AML-193 (cell line): Measurements from ENCODE around the gene CEP85.
A peak's percentile ranks its signal among the peaks of the same experiment; 100 is the strongest.

Experiments
- DNase-seq, 2 experiments: peaks; one replicate each; lab custom pipeline; 2025; lab: John Stamatoyannopoulos, UW

Gene CEP85, protein sequence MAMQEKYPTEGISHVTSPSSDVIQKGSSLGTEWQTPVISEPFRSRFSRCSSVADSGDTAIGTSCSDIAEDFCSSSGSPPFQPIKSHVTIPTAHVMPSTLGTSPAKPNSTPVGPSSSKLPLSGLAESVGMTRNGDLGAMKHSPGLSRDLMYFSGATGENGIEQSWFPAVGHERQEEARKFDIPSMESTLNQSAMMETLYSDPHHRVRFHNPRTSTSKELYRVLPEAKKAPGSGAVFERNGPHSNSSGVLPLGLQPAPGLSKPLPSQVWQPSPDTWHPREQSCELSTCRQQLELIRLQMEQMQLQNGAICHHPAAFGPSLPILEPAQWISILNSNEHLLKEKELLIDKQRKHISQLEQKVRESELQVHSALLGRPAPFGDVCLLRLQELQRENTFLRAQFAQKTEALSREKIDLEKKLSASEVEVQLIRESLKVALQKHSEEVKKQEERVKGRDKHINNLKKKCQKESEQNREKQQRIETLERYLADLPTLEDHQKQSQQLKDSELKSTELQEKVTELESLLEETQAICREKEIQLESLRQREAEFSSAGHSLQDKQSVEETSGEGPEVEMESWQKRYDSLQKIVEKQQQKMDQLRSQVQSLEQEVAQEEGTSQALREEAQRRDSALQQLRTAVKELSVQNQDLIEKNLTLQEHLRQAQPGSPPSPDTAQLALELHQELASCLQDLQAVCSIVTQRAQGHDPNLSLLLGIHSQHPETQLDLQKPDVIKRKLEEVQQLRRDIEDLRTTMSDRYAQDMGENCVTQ

GRCh38 chr1:26233903-26234643, at the start of gene CEP85:
Gene CEP85 (plus strand): TSS chr1:26234200. CDS start chr1:26239784, 5,584 bp downstream.
- DNase-seq, result peak; percentile 92 to 94

DNA sequence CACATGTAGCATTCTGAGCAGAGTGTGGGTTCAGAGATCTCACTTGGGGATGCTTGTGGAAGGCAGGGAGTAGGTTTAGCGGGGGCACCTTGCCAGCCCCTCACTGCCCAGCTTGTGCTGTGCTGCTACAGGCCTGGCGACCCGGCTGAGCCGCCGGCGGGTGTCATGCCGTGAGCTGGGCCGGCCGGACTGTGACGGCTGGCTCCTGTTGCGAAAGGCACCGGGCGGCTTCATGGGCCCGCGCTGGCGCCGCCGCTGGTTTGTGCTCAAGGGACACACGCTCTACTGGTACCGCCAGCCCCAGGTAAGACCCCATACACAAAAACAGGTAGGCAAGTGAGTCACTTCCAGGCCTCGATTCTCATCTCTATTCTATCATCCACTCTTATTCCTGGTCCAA, 49.1 kb upstream of the CEP85 start:
- DNase-seq, result no peak

- DNase-seq, result no peak
These were observed 46.1 kb upstream of the CEP85 start for GRCh38 chr1:26187882-26188281.

DNA sequence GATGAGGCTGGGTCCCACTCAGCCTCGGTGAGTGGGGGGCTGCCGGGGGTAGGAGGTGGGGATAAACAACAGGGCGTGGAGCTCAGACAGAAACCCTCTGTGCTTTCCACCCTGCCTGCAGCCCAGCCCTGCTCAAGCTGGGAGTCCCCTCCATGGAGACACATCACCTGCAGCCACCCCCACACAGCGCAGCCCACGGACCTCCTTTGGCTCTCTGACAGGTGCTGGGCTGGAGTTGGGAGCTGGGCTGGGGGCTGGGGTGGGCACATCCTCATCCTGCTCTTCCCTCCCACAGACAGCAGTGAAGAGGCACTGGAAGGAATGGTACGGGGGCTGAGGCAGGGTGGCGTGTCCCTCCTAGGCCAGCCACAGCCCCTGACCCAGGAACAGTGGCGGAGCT, 45.5 kb upstream of the CEP85 start:
- DNase-seq, result no peak

GRCh38 chr1:26189331-26189730, 44.7 kb upstream of the CEP85 start:
- no peak for DNase-seq

- DNase-seq, result no peak
These were observed 44.2 kb upstream of the CEP85 start for GRCh38 chr1:26189751-26190275.

GRCh38 chr1:26190373-26190987, 43.5 kb upstream of the CEP85 start, which contains the start of gene CATSPER4:
Gene CATSPER4 (plus strand): TSS chr1:26190602. CDS start chr1:26190628, 26 bp downstream.
- DNase-seq, result no peak

DNA sequence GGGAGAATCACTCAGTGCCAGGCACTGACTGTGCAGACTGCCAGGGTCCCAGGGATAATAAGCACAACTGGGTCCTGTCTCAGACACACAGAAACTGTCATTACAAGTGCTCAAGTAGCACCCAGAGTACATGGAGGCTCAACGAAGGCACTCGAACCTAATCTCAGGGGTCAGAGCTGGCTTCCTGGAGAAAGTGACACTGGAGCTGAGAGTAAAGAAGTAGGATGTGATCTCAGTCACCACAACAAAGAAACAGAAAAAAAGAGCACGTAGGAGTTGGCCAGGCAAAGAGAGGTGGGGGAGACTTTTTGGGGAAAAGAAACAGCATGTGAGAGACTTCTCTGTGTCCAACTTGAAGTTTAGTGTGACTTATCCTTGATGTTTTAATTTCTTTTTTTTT, 42.3 kb upstream of the CEP85 start:
- no peak for DNase-seq

GRCh38 chr1:26195805-26196204, 38.2 kb upstream of the CEP85 start:
- no peak for DNase-seq

DNA sequence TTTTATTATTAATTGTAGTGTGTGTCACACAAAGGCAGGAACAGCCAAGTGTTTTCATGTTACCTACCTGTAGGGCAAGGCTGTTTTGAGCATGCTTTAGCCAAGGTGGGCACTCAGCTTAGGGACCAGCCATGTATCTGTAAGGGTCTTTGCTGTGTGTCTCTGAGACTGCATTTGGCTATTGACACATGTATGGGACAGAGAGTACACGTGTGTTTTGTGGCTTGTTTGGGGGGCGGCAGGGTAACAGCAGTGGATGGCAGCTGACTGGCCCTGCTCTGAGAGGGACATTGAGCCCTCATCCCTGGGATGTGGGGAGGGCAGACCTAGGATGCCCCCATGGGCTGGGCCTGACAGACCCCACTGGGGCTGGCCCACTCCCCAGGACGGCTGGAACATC, 36.7 kb upstream of the CEP85 start:
- DNase-seq, result no peak

GRCh38 chr1:26197813-26198212, 36.2 kb upstream of the CEP85 start:
- no peak for DNase-seq

DNA sequence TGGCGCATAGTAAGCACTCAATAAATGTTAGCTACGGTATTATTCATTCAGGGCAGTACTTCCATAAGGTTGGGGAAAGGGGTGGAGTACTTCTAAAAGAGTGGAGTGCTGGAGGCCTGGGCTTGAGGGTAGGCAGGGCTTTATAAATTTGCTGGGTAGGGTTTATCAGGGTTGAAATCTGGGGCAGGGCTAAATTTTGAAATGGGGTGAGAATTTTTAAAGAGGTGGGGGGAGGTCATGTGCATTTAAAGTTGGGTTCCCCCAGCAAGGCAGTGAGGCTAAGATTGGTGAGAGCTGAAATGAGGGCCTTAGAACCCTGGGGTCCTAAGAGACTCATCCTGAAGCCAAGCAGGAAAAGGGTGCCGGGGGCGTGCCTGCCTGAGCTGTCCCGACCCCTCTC, 33.6 kb upstream of the CEP85 start:
- no peak for DNase-seq

DNA sequence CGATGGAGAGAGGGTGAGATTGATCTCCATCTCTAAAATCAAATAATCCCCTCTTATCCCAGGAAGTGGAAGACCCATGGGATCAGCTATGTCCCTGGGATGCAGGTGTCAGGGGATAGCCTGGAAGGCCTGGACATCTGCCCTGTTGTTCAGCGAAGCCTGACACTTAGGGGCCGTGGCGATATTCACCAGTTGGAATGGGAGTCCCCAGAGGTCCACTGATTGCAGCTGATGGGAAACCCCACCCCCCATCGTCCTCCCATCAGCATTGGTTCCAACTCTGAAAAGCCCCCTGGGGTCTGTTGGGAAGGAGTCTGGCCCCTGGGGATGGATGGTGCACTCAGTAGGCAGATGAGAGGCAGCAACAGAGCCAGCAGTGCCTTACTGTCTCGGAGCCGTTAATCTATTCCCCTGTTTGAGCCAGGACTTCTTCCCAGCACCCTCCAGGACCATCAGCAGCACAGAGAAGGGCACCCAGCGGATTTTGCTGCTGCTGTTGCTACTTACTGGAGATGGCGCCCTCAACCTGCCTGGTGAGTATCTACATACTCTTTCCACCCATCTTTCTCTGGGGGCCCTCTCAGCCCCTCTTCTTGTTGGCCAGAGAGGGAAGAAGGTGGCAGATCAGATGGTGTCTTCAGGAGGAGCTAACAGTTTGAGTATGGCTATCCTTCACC, 30.2 kb upstream of the CEP85 start:
- DNase-seq, result no peak

DNA sequence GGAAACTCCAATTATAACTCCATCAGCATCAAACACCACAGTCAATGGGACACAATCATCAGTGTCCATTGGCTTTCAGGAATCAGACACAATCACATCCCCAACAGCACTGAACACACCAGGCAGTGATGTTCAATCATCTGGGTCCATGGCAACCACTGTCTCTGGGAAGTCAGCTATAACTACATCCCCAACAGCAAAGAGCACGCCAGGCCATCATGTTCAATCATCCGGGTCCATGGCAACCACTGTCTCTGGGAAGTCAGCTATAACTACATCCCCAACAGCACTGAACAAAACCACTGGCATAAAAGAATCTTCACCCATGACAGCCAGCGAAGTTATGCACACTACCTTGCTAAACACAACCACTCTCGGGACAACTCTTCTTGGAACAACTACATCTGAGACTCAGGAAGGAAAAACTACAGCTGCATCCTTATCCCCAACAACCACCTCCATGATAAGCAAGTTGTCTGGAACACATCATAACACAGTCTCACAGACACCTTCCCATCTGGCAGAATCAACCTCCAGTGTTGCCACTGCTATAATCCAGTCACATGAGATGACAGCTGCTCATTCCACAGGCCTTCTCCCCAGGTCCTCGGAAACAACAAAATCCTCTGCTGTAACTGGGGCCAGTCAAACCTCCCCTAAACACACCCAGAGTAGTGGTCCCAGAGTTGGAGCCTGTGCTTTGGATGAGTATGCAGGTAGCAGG, 23.7 kb upstream of the CEP85 start:
- DNase-seq, result no peak

- no peak for DNase-seq
These were observed 21.3 kb upstream of the CEP85 start for GRCh38 chr1:26212726-26213125.

DNA sequence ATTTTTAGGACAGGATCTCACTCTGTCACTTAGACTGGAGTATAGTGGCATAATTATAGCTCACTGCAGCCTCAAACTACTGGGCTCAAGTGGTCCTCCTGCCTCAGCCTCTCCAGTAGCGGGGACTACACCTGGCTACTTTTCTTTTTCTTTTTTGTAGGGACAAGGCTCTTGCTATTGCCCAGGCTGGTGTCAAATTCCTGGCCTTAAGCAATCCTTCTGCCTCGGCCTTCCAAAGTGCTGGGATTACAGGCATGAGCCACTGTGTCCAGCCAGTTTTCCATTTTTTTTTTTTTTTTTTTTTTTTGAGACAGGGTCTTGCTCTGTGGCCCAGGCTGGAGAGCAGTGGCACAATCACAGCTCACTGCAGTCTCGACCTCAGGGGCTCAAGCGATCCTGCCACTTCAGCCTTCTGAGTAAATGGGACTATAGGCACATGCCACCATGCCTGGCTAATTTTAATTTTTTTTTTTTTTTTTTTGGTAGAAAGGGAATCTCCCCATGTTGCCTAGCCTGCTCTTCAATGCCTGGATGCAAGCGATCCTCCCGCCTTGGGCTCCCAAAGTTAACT, 20.6 kb upstream of the CEP85 start:
- DNase-seq, result no peak

DNA sequence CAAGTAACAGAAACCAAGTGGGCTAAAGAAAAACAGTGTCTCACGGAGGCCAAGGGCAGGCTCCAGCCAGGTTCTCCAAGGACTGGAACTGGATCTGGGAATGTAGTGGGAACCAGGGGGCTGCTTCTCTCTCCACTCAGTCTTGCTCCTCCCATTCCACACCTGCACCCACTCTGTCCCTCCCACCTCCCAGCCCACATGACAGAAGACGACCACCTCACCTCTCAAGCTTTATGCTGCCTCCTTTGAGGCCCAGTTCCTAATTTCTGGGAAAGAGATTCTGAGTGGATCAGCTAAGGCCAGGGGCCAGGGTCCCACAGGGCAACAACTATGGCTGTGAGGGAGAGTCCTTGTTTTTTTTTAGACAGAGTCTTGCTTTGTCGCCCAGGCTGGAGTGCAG, 18.8 kb upstream of the CEP85 start:
- no peak for DNase-seq

DNA sequence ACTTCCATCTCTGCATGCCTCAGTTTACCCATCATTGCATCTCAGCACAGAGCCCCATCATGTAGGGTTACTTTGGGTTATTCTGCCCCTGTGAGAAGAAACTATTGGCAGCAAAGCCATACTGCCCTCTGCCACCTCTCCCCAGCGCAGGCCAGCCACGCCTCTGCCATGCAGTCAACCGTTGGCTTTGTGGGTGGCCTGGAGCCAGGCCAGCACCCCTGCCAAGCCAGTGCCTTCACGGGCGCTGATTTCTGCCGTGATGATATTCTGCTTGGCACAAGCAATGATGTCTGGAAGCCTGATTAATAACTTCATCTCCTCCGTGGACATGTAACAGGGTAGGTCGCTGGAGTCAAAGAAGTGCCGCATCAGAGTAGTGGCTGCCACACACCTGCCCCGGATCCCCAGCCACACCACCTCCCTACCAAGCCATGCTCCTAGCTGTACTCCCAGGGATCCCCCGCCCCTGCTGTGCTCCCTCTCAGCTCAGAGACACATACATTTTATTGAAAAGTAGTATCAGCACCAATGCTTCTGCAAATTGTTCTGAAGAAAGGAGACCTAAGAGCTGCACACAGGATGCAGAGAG, 15.0 kb upstream of the CEP85 start:
- DNase-seq, result no peak

DNA sequence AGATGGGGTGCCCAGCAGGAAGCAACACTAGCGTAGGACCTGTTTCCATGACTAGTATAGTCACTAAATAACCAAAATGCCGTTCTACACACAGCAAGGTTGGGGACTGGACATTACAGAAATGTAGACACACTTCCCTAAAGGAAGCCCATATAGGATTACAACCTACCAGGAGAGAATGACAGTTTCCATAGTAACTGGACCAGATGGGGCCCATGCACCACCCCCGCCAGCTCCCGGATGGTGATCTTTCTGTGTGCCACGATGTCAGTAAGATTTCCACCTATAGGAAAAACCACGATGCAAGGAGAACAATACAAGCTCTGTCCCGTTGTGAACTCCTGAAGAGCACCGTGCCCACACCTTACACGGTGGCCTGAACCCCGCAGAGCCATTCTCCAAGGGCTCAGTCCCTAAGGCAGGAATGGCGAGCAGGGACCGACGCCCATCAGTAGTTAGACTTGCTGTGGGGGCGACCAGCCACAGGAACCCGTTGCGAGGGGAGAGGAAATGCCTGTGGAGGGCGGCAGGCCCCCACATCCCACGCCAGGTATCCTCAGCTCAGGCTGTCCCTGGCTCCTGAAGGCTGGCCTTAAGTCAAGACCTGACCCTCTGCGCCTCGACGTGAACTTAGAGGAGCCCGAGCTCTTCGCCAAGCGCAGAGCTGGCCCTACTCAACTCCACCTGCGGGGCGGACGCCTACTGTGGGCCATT, 13.6 kb upstream of the CEP85 start:
- DNase-seq, result no peak
